Muscle of leg (tissue), 11 donors: ENCODE data around the gene DOCK10. TPM values are rescaled to one million over a fixed set of nuclear protein-coding genes. Genes with fewer than 3 reads are reported as not detected.

Source experiments
- DNase-seq: peaks from one replicate; pipeline ENCODE4 v3.0.0; 2013
- H3K27ac ChIP-seq: one replicate; pipeline ENCODE4 v1.5.1; 2013; ENCODE audit warnings: mild to moderate bottlenecking, low read length, control low read depth
- H3K27me3 ChIP-seq: one replicate; pipeline ENCODE4 v1.6.1; 2013; ENCODE audit warnings: low read length; ENCODE audit not compliant: control insufficient read depth, insufficient read depth
- H3K36me3 ChIP-seq: one replicate; pipeline ENCODE4 v1.6.1; 2013; ENCODE audit warnings: low read length; ENCODE audit not compliant: control insufficient read depth, insufficient read depth
- H3K4me1 ChIP-seq: one replicate; pipeline ENCODE4 v1.6.1; 2013; ENCODE audit warnings: low read length; ENCODE audit not compliant: control insufficient read depth, insufficient read depth
- H3K4me3 ChIP-seq: one replicate; pipeline ENCODE4 v1.5.1; 2013; ENCODE audit warnings: low read length, control low read depth
- H3K9me3 ChIP-seq: replicated peaks from 2 replicates; pipeline ENCODE4 v1.6.1; 2013; ENCODE audit warnings: low read depth, low read length; ENCODE audit not compliant: control insufficient read depth
- WGBS: methylation state at CpG from one replicate; pipeline ENCODE4 v1.1.5; 2013; ENCODE audit warnings: missing lambda C conversion rate; ENCODE audit not compliant: insufficient coverage; 5-methylcytosine and 5-hydroxymethylcytosine counted together
- polyA plus RNA-seq, 8 donors: library from polyadenylated mRNA; unstranded; fragments of 120-200 nt; gene quantifications; one replicate each; pipeline versions ENCODE4 v1.2.1 to v1.2.3, GENCODE V29; 2013; ENCODE audit warnings: inconsistent platforms in 1 of 8, low replicate concordance in 1 of 8; ENCODE audit not compliant: insufficient read length in 8 of 8, insufficient read depth in 1 of 8
- total RNA-seq: library from RNA; stranded (reverse); fragments of 120-200 nt; gene quantifications from one replicate; pipeline ENCODE4 v1.2.4, GENCODE V29; 2013

The DOCK10 gene
- total and polyA plus RNA-seq, 9 donors, result 14.8 to 20.1 (median 17.9) TPM

- H3K27me3 ChIP-seq, result no peaks in the 10 kb centered on the region
- H3K27ac ChIP-seq, result no peak overlapping the region
- no peak for DNase-seq
- no peak overlapping the region for H3K4me3 ChIP-seq
- 71% methylated on average over 1 of the region's 4 CpGs for WGBS
- no peaks in the 10 kb centered on the region for H3K4me1 ChIP-seq
- H3K36me3 ChIP-seq, result no peaks in the 10 kb centered on the region
- H3K9me3 ChIP-seq, result no peaks in the 10 kb centered on the region
These were observed 10.7 kb downstream of the DOCK10 start for GRCh38 chr2:225031599-225031998.

GRCh38 chr2:225030893-225031292, 11.4 kb downstream of the DOCK10 start:
- no peak overlapping the region for H3K4me3 ChIP-seq
- H3K4me1 ChIP-seq, result no peaks in the 10 kb centered on the region
- H3K9me3 ChIP-seq, result no peaks in the 10 kb centered on the region
- no peaks in the 10 kb centered on the region for H3K27me3 ChIP-seq
- DNase-seq, result no peak
- H3K27ac ChIP-seq, result no peak overlapping the region
- no CpG with 5 or more reads among the region's 1 CpG for WGBS
- no peaks in the 10 kb centered on the region for H3K36me3 ChIP-seq

- no peaks in the 10 kb centered on the region for H3K9me3 ChIP-seq
- no peak for DNase-seq
- H3K36me3 ChIP-seq, result no peaks in the 10 kb centered on the region
- H3K4me3 ChIP-seq, result no peak overlapping the region
- no peaks in the 10 kb centered on the region for H3K4me1 ChIP-seq
- H3K27ac ChIP-seq, result no peak overlapping the region
- no peaks in the 10 kb centered on the region for H3K27me3 ChIP-seq
- WGBS, result 86% methylated on average over 1 of the region's 8 CpGs
These were observed 12.1 kb downstream of the DOCK10 start for GRCh38 chr2:225030203-225030602.

GRCh38 chr2:225028572-225028971, 13.7 kb downstream of the DOCK10 start:
- no peak overlapping the region for H3K27ac ChIP-seq
- H3K36me3 ChIP-seq, result no peaks in the 10 kb centered on the region
- DNase-seq, result no peak
- H3K27me3 ChIP-seq, result no peaks in the 10 kb centered on the region
- H3K9me3 ChIP-seq, result no peaks in the 10 kb centered on the region
- WGBS, result 100% methylated on average over 1 of the region's 3 CpGs
- no peak overlapping the region for H3K4me3 ChIP-seq
- H3K4me1 ChIP-seq, result no peaks in the 10 kb centered on the region

GRCh38 chr2:225027061-225027762, 15.1 kb downstream of the DOCK10 start:
- Histone ChIP-seq H3K27ac (no peak overlapping the region), H3K27me3 (no peaks in the 10 kb centered on the region), H3K36me3 (no peaks in the 10 kb centered on the region), H3K9me3 (no peaks in the 10 kb centered on the region), H3K4me3 (no peak overlapping the region), H3K4me1 (no peaks in the 10 kb centered on the region)
- no peak for DNase-seq
- WGBS, result 87% methylated on average over 3 of the region's 10 CpGs

DNA sequence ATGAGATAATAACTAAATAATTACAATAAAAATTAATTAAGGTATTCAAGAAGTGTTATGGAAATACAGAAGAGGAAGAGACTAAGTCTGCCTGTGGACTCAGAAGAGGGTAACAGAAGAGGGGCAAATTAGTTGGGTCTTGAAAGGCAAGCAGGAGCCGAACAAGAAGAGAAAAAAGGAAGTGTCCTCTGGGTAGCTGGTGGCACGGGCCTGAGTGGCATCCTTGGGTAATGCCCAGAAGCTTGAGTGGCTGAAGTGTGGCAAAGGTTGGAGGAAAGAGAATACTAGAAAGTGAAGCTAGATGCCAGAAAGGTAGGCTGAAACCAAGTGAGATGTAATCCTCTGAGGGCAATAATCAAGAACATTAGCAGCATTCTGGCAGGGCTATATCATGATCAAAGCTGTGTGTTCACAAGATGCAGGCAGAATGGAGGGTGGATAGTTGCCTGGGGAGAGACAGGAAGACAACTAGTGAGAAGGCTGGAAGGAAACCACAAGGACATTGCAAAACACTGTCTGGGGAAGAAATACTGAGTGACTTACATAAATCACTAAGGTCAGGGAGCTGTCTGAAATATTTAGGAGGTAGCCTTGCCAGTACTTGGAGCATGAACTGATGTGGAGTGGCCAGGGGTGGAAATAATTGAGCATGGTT, 16.2 kb downstream of the DOCK10 start:
- H3K27ac ChIP-seq, result no peak overlapping the region
- no peaks in the 10 kb centered on the region for H3K4me1 ChIP-seq
- H3K36me3 ChIP-seq, result no peaks in the 10 kb centered on the region
- no peak overlapping the region for H3K4me3 ChIP-seq
- no peaks in the 10 kb centered on the region for H3K27me3 ChIP-seq
- 78% methylated on average over 2 of the region's 2 CpGs for WGBS
- H3K9me3 ChIP-seq, result no peaks in the 10 kb centered on the region
- no peak for DNase-seq

- no peak overlapping the region for H3K4me3 ChIP-seq
- no peaks in the 10 kb centered on the region for H3K9me3 ChIP-seq
- DNase-seq, result no peak
- WGBS, result 67% methylated on average over 3 of the region's 4 CpGs
- H3K36me3 ChIP-seq, result no peaks in the 10 kb centered on the region
- H3K27ac ChIP-seq, result no peak overlapping the region
- no peaks in the 10 kb centered on the region for H3K4me1 ChIP-seq
- H3K27me3 ChIP-seq, result no peaks in the 10 kb centered on the region
These were observed 20.1 kb downstream of the DOCK10 start for GRCh38 chr2:225022188-225022587.

DNA sequence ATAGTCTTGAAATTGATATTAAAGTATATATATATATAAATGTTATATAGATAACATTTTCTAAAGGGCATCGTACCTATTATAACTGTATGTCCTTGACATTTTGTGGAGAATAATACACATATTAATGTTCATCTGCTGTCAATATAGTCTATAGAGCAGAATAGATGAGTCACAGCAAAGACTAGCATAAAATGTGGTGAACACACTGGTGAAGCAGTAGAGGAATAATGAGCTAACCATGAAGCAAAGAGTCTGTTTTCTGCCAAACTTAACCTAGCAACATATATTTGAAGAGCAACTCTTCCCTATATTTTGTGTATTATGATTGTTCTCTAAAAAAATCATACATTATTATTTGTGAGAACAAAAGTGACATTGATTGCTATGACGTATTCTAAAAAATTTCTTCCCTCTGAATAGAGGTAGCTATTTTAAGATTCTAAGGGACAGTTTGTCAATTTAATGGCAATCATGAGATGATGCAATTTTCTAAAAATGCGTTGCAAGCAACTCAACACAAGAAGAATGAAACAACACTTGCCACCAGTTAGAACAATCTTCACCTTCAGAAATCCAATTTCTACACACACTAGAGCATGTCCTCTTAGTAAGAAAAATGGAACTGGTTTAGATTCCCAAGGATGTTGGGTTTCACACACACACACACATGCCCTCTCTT, 22.0 kb downstream of the DOCK10 start:
- WGBS, result no CpG with 5 or more reads among the region's 3 CpGs
- no peak overlapping the region for H3K27ac ChIP-seq

GRCh38 chr2:225019105-225019504, 23.2 kb downstream of the DOCK10 start:
- Histone ChIP-seq H3K4me3 (no peak overlapping the region), H3K36me3 (no peaks in the 10 kb centered on the region), H3K27me3 (no peaks in the 10 kb centered on the region), H3K4me1 (no peaks in the 10 kb centered on the region), H3K9me3 (no peaks in the 10 kb centered on the region), H3K27ac (no peak overlapping the region)
- no CpG with 5 or more reads among the region's 4 CpGs for WGBS
- DNase-seq, result no peak

More for the DNA sequence above, 22.0 kb downstream of the DOCK10 start:
- Histone ChIP-seq H3K4me1 (no peaks in the 10 kb centered on the region), H3K36me3 (no peaks in the 10 kb centered on the region), H3K9me3 (no peaks in the 10 kb centered on the region), H3K27me3 (no peaks in the 10 kb centered on the region), H3K4me3 (no peak overlapping the region)
- no peak for DNase-seq

DNA sequence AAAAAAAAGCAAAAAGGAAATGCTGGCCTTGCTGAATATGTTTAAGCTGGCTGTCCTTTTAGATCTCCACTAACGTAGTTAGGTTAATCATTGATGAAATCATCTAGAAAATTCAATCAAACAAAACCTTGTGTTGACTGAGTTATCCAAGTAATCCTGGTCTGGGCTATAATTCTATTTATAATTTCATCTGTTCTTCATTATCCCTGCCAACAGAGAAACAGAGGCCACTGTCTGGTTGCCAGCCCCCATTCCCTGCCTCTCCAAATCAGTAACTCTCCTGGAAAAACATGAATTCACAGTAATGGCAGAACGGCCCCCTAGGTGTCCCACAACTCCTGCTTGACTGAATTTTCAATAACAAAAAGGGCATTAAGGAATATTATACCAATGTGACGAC, 24.6 kb downstream of the DOCK10 start:
- Histone ChIP-seq H3K4me3 (no peak overlapping the region), H3K9me3 (no peaks in the 10 kb centered on the region), H3K27me3 (no peaks in the 10 kb centered on the region), H3K27ac (no peak overlapping the region), H3K4me1 (no peaks in the 10 kb centered on the region), H3K36me3 (no peaks in the 10 kb centered on the region)
- no peak for DNase-seq
- no CpG with 5 or more reads among the region's 3 CpGs for WGBS
